ENCODE results near the gene MACF1. TPM values are rescaled to one million over a fixed set of nuclear protein-coding genes. Genes with fewer than 3 reads are reported as not detected.

The MACF1 gene
- total RNA-seq, 1 experiment from 2014 or later = 190 TPM

- H3K79me1 ChIP-seq (ENCODE audit: insufficient read depth, low read depth, low read length, poor library complexity, severe bottlenecking) = peaks cover 4% of the 10 kb centered on the region
- no peak overlapping the region for H4K5ac ChIP-seq (ENCODE audit: insufficient read length, low read depth, low read length)
- no peaks in the 10 kb centered on the region for H3K9me3 ChIP-seq (ENCODE audit: control insufficient read depth, low read depth, low read length)
- H2BK120ac ChIP-seq (ENCODE audit: low read depth, low read length, poor library complexity, severe bottlenecking) = no peak overlapping the region
- no peaks in the 10 kb centered on the region for H3K36me3 Mint-ChIP-seq (ENCODE audit: insufficient read depth in 1 of 3, low read depth in 3 of 3)
- TF ChIP-seq CTCF (conservative IDR thresholded peaks at IDR 0.05) = no peak
- H3K56ac ChIP-seq (ENCODE audit: insufficient read length, low read depth, low read length) = no peak overlapping the region
- no peak overlapping the region for H2BK5ac ChIP-seq (ENCODE audit: insufficient read length, low read length)
- no peak overlapping the region for H3K14ac ChIP-seq (ENCODE audit: insufficient read depth, low read length)
- no peak overlapping the region for H2BK20ac ChIP-seq (ENCODE audit: low read depth, low read length, poor library complexity, severe bottlenecking)
- H4K8ac ChIP-seq (replicated peaks; ENCODE audit: insufficient read length, low read depth, low read length) = no peak overlapping the region
- H3K9me3 Mint-ChIP-seq = no peaks in the 10 kb centered on the region
- H3K27me3 Mint-ChIP-seq (ENCODE audit: low read depth) = no peaks in the 10 kb centered on the region; the same call in 1 of the 2 replicates
- H3K4me2 ChIP-seq (ENCODE audit: insufficient read depth, insufficient read length, low read length) = no peak overlapping the region
- no peak for DNase-seq
- peak overlapping the region; percentile 41 to 89 (median 66); a peak in 6 of 7 replicates for H3K27ac Mint-ChIP-seq
- no peak overlapping the region for H2AFZ ChIP-seq (ENCODE audit: low read length)
- no peak overlapping the region for H3K18ac ChIP-seq (ENCODE audit: insufficient read length, low read depth, low read length)
- no peak overlapping the region for H2BK15ac ChIP-seq (ENCODE audit: low read depth, low read length)
- H3K4me1 ChIP-seq (ENCODE audit: insufficient read depth, low read length) = peaks cover 7% of the 10 kb centered on the region; the same call in 1 of the 2 replicates
- H3T11ph ChIP-seq (ENCODE audit: low read length) = no peak overlapping the region
- peaks cover 14% of the 10 kb centered on the region; the same call in 1 of the 2 replicates for H3K79me2 ChIP-seq (ENCODE audit: insufficient read depth, low read length)
- peaks cover 55 to 57% of the 10 kb centered on the region in 2 experiments for H3K4me1 Mint-ChIP-seq
- H3K9ac ChIP-seq (ENCODE audit: extremely low read depth, insufficient read length, low read length) = no peak overlapping the region
- H4K91ac ChIP-seq (ENCODE audit: insufficient read length, low read depth, low read length) = no peak overlapping the region
- peaks cover 7% of the 10 kb centered on the region for H3K23me2 ChIP-seq (ENCODE audit: insufficient read length, low read depth, low read length, poor library complexity, severe bottlenecking)
- H2AK5ac ChIP-seq (ENCODE audit: insufficient read length, low read length) = no peak overlapping the region
- H4K20me1 ChIP-seq (ENCODE audit: control insufficient read depth, insufficient read depth, insufficient read length) = no peaks in the 10 kb centered on the region
- H2BK12ac ChIP-seq (ENCODE audit: insufficient read length, low read depth, low read length) = no peak overlapping the region
- H3K23ac ChIP-seq (ENCODE audit: insufficient read length, low read depth, low read length) = no peak overlapping the region
- H3K4me3 Mint-ChIP-seq = peak overlapping the region; percentile 11 to 44; a peak in 4 of 5 replicates
- no peak overlapping the region for H3K27ac ChIP-seq (ENCODE audit: insufficient read length, low read depth, low read length)
- no peak overlapping the region for H3K4ac ChIP-seq (ENCODE audit: low read depth, low read length)
- H3K27me3 ChIP-seq (ENCODE audit: insufficient read depth, low read length) = no peaks in the 10 kb centered on the region
These were observed 65.9 kb downstream of the MACF1 start for GRCh38 chr1:39270368-39270767.
